ENCODE results near the gene CILP2.

Gene CILP2

GRCh38 chr19:19504754-19505668 lies 33.1 kb upstream of the CILP2 start:
- DNase-seq (ENCODE audit: low read depth) = no peak

- no peak for DNase-seq (ENCODE audit: low read depth)
These were observed 32.3 kb upstream of the CILP2 start for GRCh38 chr19:19505669-19506326.

- no peak for DNase-seq (ENCODE audit: low read depth)
These were observed 31.5 kb upstream of the CILP2 start for GRCh38 chr19:19506592-19506991.

GRCh38 chr19:19507354-19507753 lies 30.7 kb upstream of the CILP2 start:
- no peak for DNase-seq (ENCODE audit: low read depth)

GRCh38 chr19:19508217-19508616 lies 29.8 kb upstream of the CILP2 start:
- no peak for DNase-seq (ENCODE audit: low read depth)

GRCh38 chr19:19510432-19510831 lies 27.6 kb upstream of the CILP2 start:
- no peak for DNase-seq (ENCODE audit: low read depth)

GRCh38 chr19:19513682-19514081 lies 24.4 kb upstream of the CILP2 start:
- DNase-seq (ENCODE audit: low read depth) = no peak

GRCh38 chr19:19514215-19514657 lies 23.8 kb upstream of the CILP2 start:
- DNase-seq (ENCODE audit: low read depth) = no peak

- no peak for DNase-seq (ENCODE audit: low read depth)
These were observed 23.0 kb upstream of the CILP2 start, which contains the start of gene TSSK6 for GRCh38 chr19:19514881-19515641. Gene TSSK6, minus strand, starts transcription at chr19:19515548. Its CDS starts 121 bp downstream, at chr19:19515427.

GRCh38 chr19:19515642-19516519 lies 22.2 kb upstream of the CILP2 start, which contains the start of gene NDUFA13:
Gene NDUFA13, plus strand, starts transcription at chr19:19516225. Its CDS starts 14 bp downstream, at chr19:19516239.
- DNase-seq (ENCODE audit: low read depth) = peak; percentile 91

- DNase-seq (ENCODE audit: low read depth) = no peak
These were observed 20.8 kb upstream of the CILP2 start for GRCh38 chr19:19517235-19517619.

- DNase-seq (ENCODE audit: low read depth) = no peak
These were observed 17.1 kb upstream of the CILP2 start for GRCh38 chr19:19520989-19521388.

- DNase-seq (ENCODE audit: low read depth) = no peak
These were observed 14.9 kb upstream of the CILP2 start for GRCh38 chr19:19523177-19523576.

- DNase-seq (ENCODE audit: low read depth) = no peak
These were observed 14.0 kb upstream of the CILP2 start for GRCh38 chr19:19524053-19524452.

GRCh38 chr19:19525611-19526380 lies 12.3 kb upstream of the CILP2 start:
- DNase-seq (ENCODE audit: low read depth) = no peak

GRCh38 chr19:19526581-19527370 lies 11.3 kb upstream of the CILP2 start:
- no peak for DNase-seq (ENCODE audit: low read depth)

GRCh38 chr19:19527371-19527656 lies 10.8 kb upstream of the CILP2 start:
- DNase-seq (ENCODE audit: low read depth) = no peak

- DNase-seq (ENCODE audit: low read depth) = no peak
These were observed 10.1 kb upstream of the CILP2 start for GRCh38 chr19:19527674-19528625.

Measured in activated T-cell treated with anti-CD3 and anti-CD28 coated beads for 48 hours (primary cell).